Fibroblast of lung (primary cell): ENCODE measurements around the gene LOXL3. TPM values are rescaled to one million over a fixed set of nuclear protein-coding genes. Genes with fewer than 3 reads are reported as not detected.
"Not testable (repeated sequence)": the region's sequence is repeated elsewhere in the genome, so short reads cannot be mapped to it uniquely, and the experiment has no call there.

Experiments used
- DNase-seq, 2 donors: peaks; one replicate each; pipeline versions ENCODE4 v3.0.0 to v3.0.0-alpha.2; 2010; ENCODE audit warnings: low read depth in 2 of 2
- H2AFZ ChIP-seq: 2 replicates; pipeline ENCODE4 v1.5.1; 2012; ENCODE audit warnings: low read length, control low read depth, inconsistent platforms
- H3K27ac ChIP-seq: 2 replicates; pipeline ENCODE4 v1.5.1; 2011; ENCODE audit warnings: low read length, control low read depth; ENCODE audit not compliant: insufficient read depth
- H3K27me3 ChIP-seq: 2 replicates; pipeline ENCODE4 v1.5.1; 2011; ENCODE audit warnings: mild to moderate bottlenecking, low read length; ENCODE audit not compliant: control insufficient read depth, insufficient read depth
- H3K36me3 ChIP-seq: 2 replicates; pipeline ENCODE4 v1.5.1; 2011; ENCODE audit warnings: low read length; ENCODE audit not compliant: control insufficient read depth, insufficient read depth
- H3K4me1 ChIP-seq: 2 replicates; pipeline ENCODE4 v1.5.1; 2011; ENCODE audit warnings: low read length; ENCODE audit not compliant: control insufficient read depth, insufficient read depth; ENCODE audit errors: extremely low read depth
- H3K4me2 ChIP-seq: 2 replicates; pipeline ENCODE4 v1.5.1; 2011; ENCODE audit warnings: low read length, control low read depth; ENCODE audit not compliant: insufficient read depth; ENCODE audit errors: extremely low read depth
- H3K4me3 ChIP-seq, 4 experiments: fragments of 200-600 bp in 1 of 4; sonication (generic) in 1 of 4; replicated peaks in 1 of 4; 2 replicates each; pipeline ENCODE4 v1.5.1; 2011 to 2016; ENCODE audit warnings: low read length in 4 of 4, low read depth in 3 of 4, mild to moderate bottlenecking in 3 of 4, control low read depth in 2 of 4, inconsistent platforms in 1 of 4, mixed read lengths in 1 of 4; ENCODE audit not compliant: insufficient read depth in 1 of 4; ENCODE audit errors: control extremely low read depth in 1 of 4
- H3K79me2 ChIP-seq: 2 replicates; pipeline ENCODE4 v1.5.1; 2012; ENCODE audit warnings: mild to moderate bottlenecking, low read length, inconsistent platforms; ENCODE audit not compliant: control insufficient read depth, insufficient read depth
- H3K9ac ChIP-seq: 2 replicates; pipeline ENCODE4 v1.5.1; 2011; ENCODE audit warnings: mild to moderate bottlenecking, low read length, control low read depth; ENCODE audit not compliant: insufficient read depth
- H3K9me3 ChIP-seq: 2 replicates; pipeline ENCODE4 v1.5.1; 2012; ENCODE audit warnings: low read depth, low read length; ENCODE audit not compliant: control insufficient read depth, insufficient read depth
- H4K20me1 ChIP-seq: 2 replicates; pipeline ENCODE4 v1.5.1; 2011; ENCODE audit warnings: low read length; ENCODE audit not compliant: control insufficient read depth, insufficient read depth; ENCODE audit errors: extremely low read depth
- EZH2 ChIP-seq: IDR thresholded peaks from 2 replicates; pipeline ENCODE4 v1.5.1; 2012; ENCODE audit warnings: low read length, control low read depth, mild to moderate bottlenecking; ENCODE audit errors: missing control alignments
- polyA plus RNA-seq, 2 donors: library from polyadenylated mRNA; depleted of rRNA in 1 of 2; stranded (reverse) in 1 of 2; unstranded in 1 of 2; fragments of >200 nt; gene quantifications; 2 replicates each; pipeline ENCODE4 v1.2.1, GENCODE V29; 2011 to 2012; ENCODE audit warnings: missing spikeins in 1 of 2
- total RNA-seq: library from RNA; depleted of rRNA; stranded (reverse); fragments of >200 nt; gene quantifications from 2 replicates; pipeline ENCODE4 v1.2.1, GENCODE V29; 2014
- TF ChIP-seq, protein P1 (sequence below), 2 donors: IDR thresholded peaks in 1 of 2; conservative IDR thresholded peaks in 1 of 2; 1 replicate in 1 of 2; 2 replicates in 1 of 2; pipeline ENCODE4 v1.5.1; 2011 to 2012; ENCODE audit warnings: low read length in 2 of 2, control low read depth in 1 of 2, inconsistent platforms in 1 of 2, low read depth in 1 of 2, mild to moderate bottlenecking in 1 of 2

LOXL3 gene
- total and polyA plus RNA-seq, 2 donors (not counting 1 experiment from before 2014, with no cell fraction given) = 20.6 to 26.4 TPM

GRCh38 chr2:74488643-74489481 is 64.9 kb downstream of the LOXL3 start:
- Histone ChIP-seq H3K9me3 (no peaks in the 10 kb centered on the region), H3K4me1 (peaks cover 3% of the 10 kb centered on the region), H3K79me2 (no peaks in the 10 kb centered on the region), H3K4me2 (no peak overlapping the region), H2AFZ (no peak overlapping the region), H3K27ac (no peak overlapping the region), H3K4me3 (no peak overlapping the region), H3K27me3 (no peaks in the 10 kb centered on the region), H3K36me3 (peaks cover 20% of the 10 kb centered on the region), H3K9ac (no peak overlapping the region), H4K20me1 (no peaks in the 10 kb centered on the region)
- no peak for TF ChIP-seq EZH2
- TF ChIP-seq, protein P1, sequence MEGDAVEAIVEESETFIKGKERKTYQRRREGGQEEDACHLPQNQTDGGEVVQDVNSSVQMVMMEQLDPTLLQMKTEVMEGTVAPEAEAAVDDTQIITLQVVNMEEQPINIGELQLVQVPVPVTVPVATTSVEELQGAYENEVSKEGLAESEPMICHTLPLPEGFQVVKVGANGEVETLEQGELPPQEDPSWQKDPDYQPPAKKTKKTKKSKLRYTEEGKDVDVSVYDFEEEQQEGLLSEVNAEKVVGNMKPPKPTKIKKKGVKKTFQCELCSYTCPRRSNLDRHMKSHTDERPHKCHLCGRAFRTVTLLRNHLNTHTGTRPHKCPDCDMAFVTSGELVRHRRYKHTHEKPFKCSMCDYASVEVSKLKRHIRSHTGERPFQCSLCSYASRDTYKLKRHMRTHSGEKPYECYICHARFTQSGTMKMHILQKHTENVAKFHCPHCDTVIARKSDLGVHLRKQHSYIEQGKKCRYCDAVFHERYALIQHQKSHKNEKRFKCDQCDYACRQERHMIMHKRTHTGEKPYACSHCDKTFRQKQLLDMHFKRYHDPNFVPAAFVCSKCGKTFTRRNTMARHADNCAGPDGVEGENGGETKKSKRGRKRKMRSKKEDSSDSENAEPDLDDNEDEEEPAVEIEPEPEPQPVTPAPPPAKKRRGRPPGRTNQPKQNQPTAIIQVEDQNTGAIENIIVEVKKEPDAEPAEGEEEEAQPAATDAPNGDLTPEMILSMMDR (conservative IDR thresholded peaks at IDR 0.05 in 1 of 2, IDR thresholded peaks at IDR 0.05 in 1 of 2; ENCODE audit: low read depth in 1 of 2, low read length in 2 of 2) = no peak
- DNase-seq = no peak

- H3K9ac ChIP-seq = no peak overlapping the region
- peaks cover 8% of the 10 kb centered on the region for H3K36me3 ChIP-seq
- H3K79me2 ChIP-seq = peaks cover 16% of the 10 kb centered on the region
- H3K27me3 ChIP-seq = no peaks in the 10 kb centered on the region
- TF ChIP-seq, protein P1 (conservative IDR thresholded peaks at IDR 0.05 in 1 of 2, IDR thresholded peaks at IDR 0.05 in 1 of 2; ENCODE audit: low read depth in 1 of 2, low read length in 2 of 2) = no peak
- H3K4me2 ChIP-seq = no peak overlapping the region
- no peaks in the 10 kb centered on the region for H3K9me3 ChIP-seq
- no peak overlapping the region for H3K4me3 ChIP-seq
- H4K20me1 ChIP-seq = no peaks in the 10 kb centered on the region
- H2AFZ ChIP-seq = no peak overlapping the region
- DNase-seq = no peak
- H3K4me1 ChIP-seq = peaks cover 6% of the 10 kb centered on the region
- H3K27ac ChIP-seq = no peak overlapping the region
Measured at GRCh38 chr2:74486141-74486540, 67.6 kb downstream of the LOXL3 start.

DNA sequence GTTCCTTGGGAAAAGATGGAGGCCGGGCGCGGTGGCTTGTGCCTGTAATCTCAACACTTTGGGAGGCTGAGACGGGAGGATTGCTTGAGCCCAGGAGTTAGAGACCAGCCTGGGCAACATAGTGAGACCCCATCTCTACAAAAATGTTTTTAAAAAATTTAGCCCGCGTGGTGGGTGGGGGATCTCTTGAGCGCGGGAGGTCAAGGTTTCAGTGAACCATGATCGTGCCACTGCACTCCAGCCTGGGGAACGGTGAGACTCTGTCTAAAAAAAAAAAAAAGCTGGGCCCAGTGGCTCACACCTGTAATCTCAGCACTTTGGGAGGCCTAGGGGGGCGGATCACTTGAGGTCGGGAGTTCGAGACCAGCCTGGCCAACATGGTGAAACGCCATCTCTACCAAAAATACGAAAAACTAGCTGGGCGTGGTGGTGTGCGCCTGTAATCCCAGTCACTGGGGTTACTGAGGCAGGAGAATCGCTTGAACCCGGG is 70.0 kb downstream of the LOXL3 start:
- H4K20me1 ChIP-seq, H3K9me3 ChIP-seq, H3K36me3 ChIP-seq, H3K27ac ChIP-seq, H3K27me3 ChIP-seq, DNase-seq: not testable (repeated sequence)
- peaks cover 11% of the 10 kb centered on the region for H3K4me1 ChIP-seq
- peak overlapping the region; percentile 45 for H3K9ac ChIP-seq
- H3K79me2 ChIP-seq = peaks cover 24% of the 10 kb centered on the region
- H3K4me3 ChIP-seq = peak overlapping the region; percentile 74 to 99 (median 86)
- H2AFZ ChIP-seq = peak overlapping the region; percentile 79
- H3K4me2 ChIP-seq = peak overlapping the region; percentile 98
